HEK293 (cell line): ENCODE measurements around the gene PHACTR3.

Source experiments
- CTCF ChIP-seq: fragments of 450-650 bp; formaldehyde crosslinking; IDR thresholded peaks from 2 replicates; pipeline ENCODE4 v1.5.1; 2016; ENCODE audit warnings: missing biosample characterization, missing genetic modification characterization
- GLIS2 ChIP-seq: fragments of 450-650 bp; formaldehyde crosslinking; IDR thresholded peaks from 2 replicates; pipeline ENCODE4 v1.5.1; 2016; ENCODE audit warnings: missing biosample characterization, missing genetic modification characterization
- REPIN1 ChIP-seq: fragments of 450-650 bp; formaldehyde crosslinking; IDR thresholded peaks from 2 replicates; pipeline ENCODE4 v1.5.1; 2017; ENCODE audit warnings: missing biosample characterization, missing genetic modification characterization, low read depth
- TCF7L2 ChIP-seq: IDR thresholded peaks from 2 replicates; pipeline ENCODE4 v1.6.1; 2011; ENCODE audit warnings: low read depth, mild to moderate bottlenecking, inconsistent platforms, low read length, moderate library complexity, borderline replicate concordance
- WT1 ChIP-seq: fragments of 450-650 bp; formaldehyde crosslinking; IDR thresholded peaks from 2 replicates; pipeline ENCODE4 v1.5.1; 2016; ENCODE audit warnings: missing biosample characterization, missing genetic modification characterization
- ZBTB8A ChIP-seq: fragments of 450-650 bp; formaldehyde crosslinking; IDR thresholded peaks from 2 replicates; pipeline ENCODE4 v1.5.1; 2016; ENCODE audit warnings: missing biosample characterization, missing genetic modification characterization
- ZNF121 ChIP-seq: fragments of 450-650 bp; formaldehyde crosslinking; IDR thresholded peaks from 2 replicates; pipeline ENCODE4 v1.5.1; 2016; ENCODE audit warnings: missing biosample characterization, missing genetic modification characterization
- ZNF274 ChIP-seq, 2 experiments: fragments of 200-500 bp in 1 of 2; fragments of 450-650 bp in 1 of 2; sonication (Bioruptor generic) in 1 of 2; formaldehyde crosslinking in 1 of 2; IDR thresholded peaks; 2 replicates each; pipeline versions ENCODE4 v1.5.1 to v1.6.1; 2014 to 2016; ENCODE audit warnings: borderline replicate concordance in 1 of 2, inconsistent platforms in 1 of 2, low read length in 1 of 2, missing biosample characterization in 1 of 2, missing genetic modification characterization in 1 of 2
- ZNF398 ChIP-seq: fragments of 450-650 bp; formaldehyde crosslinking; IDR thresholded peaks from 2 replicates; pipeline ENCODE4 v1.5.1; 2017; ENCODE audit warnings: missing biosample characterization, missing genetic modification characterization
- ZNF571 ChIP-seq: fragments of 450-650 bp; formaldehyde crosslinking; IDR thresholded peaks from 2 replicates; pipeline ENCODE4 v1.5.0; 2017; ENCODE audit warnings: missing biosample characterization, missing genetic modification characterization
- ZNF596 ChIP-seq: fragments of 450-650 bp; IDR thresholded peaks from 2 replicates; pipeline ENCODE4 v1.5.0; 2018; ENCODE audit warnings: missing biosample characterization, mild to moderate bottlenecking, missing genetic modification characterization, moderate library complexity
- ZNF670 ChIP-seq: fragments of 450-650 bp; formaldehyde crosslinking; IDR thresholded peaks from 2 replicates; pipeline ENCODE4 v1.5.1; 2016; ENCODE audit warnings: missing biosample characterization, missing genetic modification characterization, low read depth
- ZSCAN18 ChIP-seq: fragments of 450-650 bp; formaldehyde crosslinking; IDR thresholded peaks from 2 replicates; pipeline ENCODE4 v1.5.1; 2016; ENCODE audit warnings: missing biosample characterization, missing genetic modification characterization

- TF ChIP-seq CTCF (tag by site-specific recombination) (no peak), ZNF121 (tag by site-specific recombination) (no peak), WT1 (tag by site-specific recombination) (no peak), REPIN1 (tag by site-specific recombination) (no peak), ZNF571 (tag by site-specific recombination) (no peak), ZNF274 (IDR thresholded peaks at IDR 0.05; ENCODE audit: low read length) (no peak), ZNF274 (tag by site-specific recombination; IDR thresholded peaks at IDR 0.05; ENCODE audit: borderline replicate concordance) (no peak), ZNF670 (no peak), GLIS2 (tag by site-specific recombination) (no peak), ZBTB8A (tag by site-specific recombination) (no peak), TCF7L2 (no peak), ZNF398 (no peak), ZNF596 (tag by site-specific recombination) (no peak), ZSCAN18 (tag by site-specific recombination) (no peak)
Measured at GRCh38 chr20:59564171-59564570, 40.2 kb upstream of the PHACTR3 start.
